HEK293 (cell line): ENCODE data around the gene CTIF.

ENCODE experiments used
- CTCF ChIA-PET: fragments of 350-600 bp; formaldehyde crosslinking; extraction: SDS; loops from one replicate; lab custom pipeline; 2021; ENCODE audit warnings: antibody characterized with exemption; lab: Yijun Ruan, JAX
- POLR2A ChIA-PET: fragments of 300-600 bp; formaldehyde crosslinking; extraction: SDS; loops from one replicate; lab custom pipeline; 2020; ENCODE audit warnings: antibody characterized with exemption, inconsistent platforms; lab: Yijun Ruan, JAX
- H3K27ac ChIP-seq: fragments of 200-500 bp; sonication (Bioruptor generic); 2 replicates; pipeline ENCODE4 v1.5.1; 2014; ENCODE audit warnings: low read depth, low read length, control low read depth, inconsistent platforms; ENCODE audit errors: extremely low read depth
- H3K36me3 ChIP-seq, 2 experiments: fragments of 200-500 bp in 1 of 2; sonication (Bioruptor generic) in 1 of 2; 1 replicate in 1 of 2; 2 replicates in 1 of 2; pipeline ENCODE4 v1.5.1; 2014 to 2017; ENCODE audit warnings: inconsistent platforms in 2 of 2, low read length in 2 of 2; ENCODE audit not compliant: control insufficient read depth in 2 of 2, insufficient read depth in 1 of 2
- H3K4me1 ChIP-seq: fragments of 200-500 bp; sonication (Bioruptor generic); 2 replicates; pipeline ENCODE4 v1.5.1; 2014; ENCODE audit warnings: mild to moderate bottlenecking, low read length, inconsistent platforms; ENCODE audit not compliant: control insufficient read depth, insufficient read depth
- H3K4me3 ChIP-seq: 2 replicates; pipeline ENCODE4 v1.5.1; 2011; ENCODE audit warnings: low read depth, mild to moderate bottlenecking, control low read depth, low read length, moderate library complexity
- H3K9me3 ChIP-seq: fragments of 200-500 bp; sonication (Bioruptor generic); 2 replicates; pipeline ENCODE4 v1.5.1; 2014; ENCODE audit warnings: low read depth, low read length, inconsistent platforms; ENCODE audit not compliant: control insufficient read depth, insufficient read depth
- BCL11A ChIP-seq: fragments of 450-650 bp; formaldehyde crosslinking; IDR thresholded peaks from 2 replicates; pipeline ENCODE4 v1.5.1; 2016; ENCODE audit warnings: low read depth, missing biosample characterization, missing genetic modification characterization
- EGR2 ChIP-seq: fragments of 450-650 bp; formaldehyde crosslinking; IDR thresholded peaks from 2 replicates; pipeline ENCODE4 v1.5.1; 2016; ENCODE audit warnings: low read depth, missing biosample characterization, missing genetic modification characterization
- GFI1B ChIP-seq: fragments of 450-650 bp; formaldehyde crosslinking; IDR thresholded peaks from 2 replicates; pipeline ENCODE4 v1.5.1; 2016; ENCODE audit warnings: missing biosample characterization, missing genetic modification characterization
- IKZF3 ChIP-seq: fragments of 450-650 bp; IDR thresholded peaks from 2 replicates; pipeline ENCODE4 v1.5.0; 2018; ENCODE audit warnings: missing biosample characterization, mild to moderate bottlenecking, missing genetic modification characterization, moderate library complexity
- KLF1 ChIP-seq: fragments of 450-650 bp; formaldehyde crosslinking; IDR thresholded peaks from 2 replicates; pipeline ENCODE4 v1.5.1; 2016; ENCODE audit warnings: missing biosample characterization, missing genetic modification characterization
- SP7 ChIP-seq: fragments of 450-650 bp; formaldehyde crosslinking; IDR thresholded peaks from 2 replicates; pipeline ENCODE4 v1.5.1; 2016; ENCODE audit warnings: missing biosample characterization, missing genetic modification characterization
- ZBTB48 ChIP-seq: fragments of 450-650 bp; formaldehyde crosslinking; IDR thresholded peaks from 2 replicates; pipeline ENCODE4 v1.5.1; 2016; ENCODE audit warnings: missing biosample characterization, missing genetic modification characterization
- ZEB2 ChIP-seq: fragments of 450-650 bp; formaldehyde crosslinking; IDR thresholded peaks from 2 replicates; pipeline ENCODE4 v1.5.1; 2016; ENCODE audit warnings: missing biosample characterization, missing genetic modification characterization
- ZNF169 ChIP-seq: fragments of 450-650 bp; formaldehyde crosslinking; IDR thresholded peaks from 2 replicates; pipeline ENCODE4 v1.5.1; 2016; ENCODE audit warnings: missing biosample characterization, missing genetic modification characterization
- ZNF223 ChIP-seq: fragments of 450-650 bp; formaldehyde crosslinking; IDR thresholded peaks from 2 replicates; pipeline ENCODE4 v1.5.1; 2016; ENCODE audit warnings: missing biosample characterization, missing genetic modification characterization
- ZNF529 ChIP-seq: fragments of 450-650 bp; formaldehyde crosslinking; IDR thresholded peaks from 2 replicates; pipeline ENCODE4 v1.5.1; 2017; ENCODE audit warnings: missing genetic modification characterization, missing biosample characterization; ENCODE audit not compliant: insufficient replicate concordance
- ZNF555 ChIP-seq: fragments of 450-650 bp; formaldehyde crosslinking; conservative IDR thresholded peaks from 2 replicates; pipeline ENCODE4 v1.5.1; 2017; ENCODE audit warnings: missing biosample characterization, mild to moderate bottlenecking, missing genetic modification characterization, inconsistent platforms
- ZNF624 ChIP-seq: fragments of 450-650 bp; formaldehyde crosslinking; IDR thresholded peaks from 2 replicates; pipeline ENCODE4 v1.5.1; 2017; ENCODE audit warnings: missing biosample characterization, missing genetic modification characterization
- ZNF626 ChIP-seq: fragments of 450-650 bp; sonication (Bioruptor Pico); formaldehyde crosslinking; IDR thresholded peaks from 2 replicates; pipeline ENCODE4 v1.5.1; 2018; ENCODE audit warnings: missing biosample characterization, missing genetic modification characterization, inconsistent platforms
- ZNF654 ChIP-seq: fragments of 450-650 bp; formaldehyde crosslinking; IDR thresholded peaks from 2 replicates; pipeline ENCODE4 v1.5.1; 2016; ENCODE audit warnings: low read depth, missing biosample characterization, missing genetic modification characterization
- ZNF837 ChIP-seq: fragments of 450-650 bp; formaldehyde crosslinking; IDR thresholded peaks from 2 replicates; pipeline ENCODE4 v1.5.1; 2016; ENCODE audit warnings: missing biosample characterization, missing genetic modification characterization
- TF ChIP-seq, protein P1 (sequence below): fragments of 450-650 bp; IDR thresholded peaks from 2 replicates; pipeline ENCODE4 v1.5.1; 2018; ENCODE audit warnings: missing biosample characterization, missing genetic modification characterization
- TF ChIP-seq, protein P2 (sequence below): fragments of 450-650 bp; formaldehyde crosslinking; IDR thresholded peaks from 2 replicates; pipeline ENCODE4 v1.5.1; 2016; ENCODE audit warnings: missing biosample characterization, missing genetic modification characterization, low read depth
- TF ChIP-seq, protein P3 (sequence below): fragments of 450-650 bp; formaldehyde crosslinking; IDR thresholded peaks from 2 replicates; pipeline ENCODE4 v1.5.1; 2016; ENCODE audit warnings: missing biosample characterization, missing genetic modification characterization
- TF ChIP-seq, protein P4 (sequence below): fragments of 450-650 bp; formaldehyde crosslinking; IDR thresholded peaks from 2 replicates; pipeline ENCODE4 v1.5.1; 2016; ENCODE audit warnings: missing biosample characterization, missing genetic modification characterization

CTIF gene

DNA sequence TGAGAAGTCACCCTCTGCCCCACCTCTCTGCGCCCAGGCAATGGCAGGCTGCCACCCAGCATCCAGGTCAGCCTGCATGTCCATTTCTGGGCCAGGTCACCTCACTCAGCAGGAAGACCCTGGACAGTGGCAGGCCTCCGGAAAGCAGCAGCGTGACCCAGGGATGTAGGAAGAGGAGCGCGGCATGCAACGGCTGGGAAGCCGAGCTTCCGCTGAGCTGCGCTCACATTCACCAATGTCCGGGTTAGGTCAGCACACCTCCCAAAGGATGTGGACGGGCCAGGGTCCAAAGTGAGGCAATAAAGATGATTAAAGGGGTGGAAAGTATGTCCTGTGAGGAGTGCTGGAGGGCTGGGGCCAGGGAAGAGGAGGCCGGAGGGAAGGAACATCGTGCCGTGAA lies 174.5 kb downstream of the CTIF start:
- H3K4me1 ChIP-seq = no peaks in the 10 kb centered on the region
- POLR2A ChIA-PET = no interaction called here
- no peaks in the 10 kb centered on the region for H3K9me3 ChIP-seq
- CTCF ChIA-PET = interaction anchor here (1.5 to 4.5 kb wide), 3 partner anchors 36 to 525 kb away, joined by 3 to 22 read pairs (median 9); no protein-coding TSS in a partner anchor
- H3K36me3 ChIP-seq = no peaks in the 10 kb centered on the region; a peak in 1 of 3 replicates
- no peak overlapping the region for H3K27ac ChIP-seq
- no peak overlapping the region for H3K4me3 ChIP-seq
- no peak for TF ChIP-seq ZBTB48 (tag by site-specific recombination)
- TF ChIP-seq, all 188 proteins: peak for 0

DNA sequence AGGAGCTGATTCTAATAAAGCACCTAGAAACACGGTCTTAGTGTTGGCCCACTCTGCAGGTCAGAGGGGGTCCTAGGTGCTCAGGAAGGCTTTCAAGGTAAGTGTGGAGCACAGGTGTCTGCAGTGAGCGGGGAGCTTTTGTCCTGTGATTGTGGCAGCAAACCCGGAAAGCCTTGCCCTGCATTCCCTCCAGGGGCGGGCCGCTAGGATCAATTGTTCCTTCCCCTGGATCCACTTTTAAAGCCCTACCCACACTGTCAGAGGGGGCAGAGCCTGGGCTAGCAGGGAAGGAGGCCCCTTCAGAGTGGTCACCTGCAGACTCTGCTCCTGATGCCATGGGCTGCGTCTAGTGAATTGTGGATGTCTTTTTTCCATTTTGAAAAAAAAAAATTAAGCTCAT lies 176.0 kb downstream of the CTIF start:
- H3K9me3 ChIP-seq = no peaks in the 10 kb centered on the region
- no peaks in the 10 kb centered on the region; a peak in 1 of 3 replicates for H3K36me3 ChIP-seq
- H3K4me1 ChIP-seq = peaks cover 4% of the 10 kb centered on the region
- POLR2A ChIA-PET = interaction anchor here (1.1 kb wide), 1 partner anchor 13 kb away, joined by 4 read pairs; no protein-coding TSS in a partner anchor
- no peak for TF ChIP-seq IKZF3
- TF ChIP-seq ZNF626 (tag by site-specific recombination) = no peak
- no peak for TF ChIP-seq ZNF529
- TF ChIP-seq ZNF624 (tag by site-specific recombination) = no peak
- TF ChIP-seq SP7 (tag by site-specific recombination) = no peak
- TF ChIP-seq EGR2 (tag by site-specific recombination) = no peak
- TF ChIP-seq, protein P1, sequence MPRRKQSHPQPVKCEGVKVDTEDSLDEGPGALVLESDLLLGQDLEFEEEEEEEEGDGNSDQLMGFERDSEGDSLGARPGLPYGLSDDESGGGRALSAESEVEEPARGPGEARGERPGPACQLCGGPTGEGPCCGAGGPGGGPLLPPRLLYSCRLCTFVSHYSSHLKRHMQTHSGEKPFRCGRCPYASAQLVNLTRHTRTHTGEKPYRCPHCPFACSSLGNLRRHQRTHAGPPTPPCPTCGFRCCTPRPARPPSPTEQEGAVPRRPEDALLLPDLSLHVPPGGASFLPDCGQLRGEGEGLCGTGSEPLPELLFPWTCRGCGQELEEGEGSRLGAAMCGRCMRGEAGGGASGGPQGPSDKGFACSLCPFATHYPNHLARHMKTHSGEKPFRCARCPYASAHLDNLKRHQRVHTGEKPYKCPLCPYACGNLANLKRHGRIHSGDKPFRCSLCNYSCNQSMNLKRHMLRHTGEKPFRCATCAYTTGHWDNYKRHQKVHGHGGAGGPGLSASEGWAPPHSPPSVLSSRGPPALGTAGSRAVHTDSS (tag by site-specific recombination) = no peak
- TF ChIP-seq ZNF654 (tag by site-specific recombination) = no peak
- TF ChIP-seq, protein P2, sequence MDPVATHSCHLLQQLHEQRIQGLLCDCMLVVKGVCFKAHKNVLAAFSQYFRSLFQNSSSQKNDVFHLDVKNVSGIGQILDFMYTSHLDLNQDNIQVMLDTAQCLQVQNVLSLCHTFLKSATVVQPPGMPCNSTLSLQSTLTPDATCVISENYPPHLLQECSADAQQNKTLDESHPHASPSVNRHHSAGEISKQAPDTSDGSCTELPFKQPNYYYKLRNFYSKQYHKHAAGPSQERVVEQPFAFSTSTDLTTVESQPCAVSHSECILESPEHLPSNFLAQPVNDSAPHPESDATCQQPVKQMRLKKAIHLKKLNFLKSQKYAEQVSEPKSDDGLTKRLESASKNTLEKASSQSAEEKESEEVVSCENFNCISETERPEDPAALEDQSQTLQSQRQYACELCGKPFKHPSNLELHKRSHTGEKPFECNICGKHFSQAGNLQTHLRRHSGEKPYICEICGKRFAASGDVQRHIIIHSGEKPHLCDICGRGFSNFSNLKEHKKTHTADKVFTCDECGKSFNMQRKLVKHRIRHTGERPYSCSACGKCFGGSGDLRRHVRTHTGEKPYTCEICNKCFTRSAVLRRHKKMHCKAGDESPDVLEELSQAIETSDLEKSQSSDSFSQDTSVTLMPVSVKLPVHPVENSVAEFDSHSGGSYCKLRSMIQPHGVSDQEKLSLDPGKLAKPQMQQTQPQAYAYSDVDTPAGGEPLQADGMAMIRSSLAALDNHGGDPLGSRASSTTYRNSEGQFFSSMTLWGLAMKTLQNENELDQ (tag by site-specific recombination) = no peak
- TF ChIP-seq BCL11A = no peak
- TF ChIP-seq ZNF223 (tag by site-specific recombination) = no peak
- TF ChIP-seq GFI1B (tag by site-specific recombination) = no peak
- no peak for TF ChIP-seq ZNF169 (tag by site-specific recombination)
- TF ChIP-seq ZNF555 (tag by site-specific recombination) = no peak
- TF ChIP-seq, protein P3, sequence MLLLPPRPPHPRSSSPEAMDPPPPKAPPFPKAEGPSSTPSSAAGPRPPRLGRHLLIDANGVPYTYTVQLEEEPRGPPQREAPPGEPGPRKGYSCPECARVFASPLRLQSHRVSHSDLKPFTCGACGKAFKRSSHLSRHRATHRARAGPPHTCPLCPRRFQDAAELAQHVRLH (tag by site-specific recombination) = no peak
- TF ChIP-seq, protein P4, sequence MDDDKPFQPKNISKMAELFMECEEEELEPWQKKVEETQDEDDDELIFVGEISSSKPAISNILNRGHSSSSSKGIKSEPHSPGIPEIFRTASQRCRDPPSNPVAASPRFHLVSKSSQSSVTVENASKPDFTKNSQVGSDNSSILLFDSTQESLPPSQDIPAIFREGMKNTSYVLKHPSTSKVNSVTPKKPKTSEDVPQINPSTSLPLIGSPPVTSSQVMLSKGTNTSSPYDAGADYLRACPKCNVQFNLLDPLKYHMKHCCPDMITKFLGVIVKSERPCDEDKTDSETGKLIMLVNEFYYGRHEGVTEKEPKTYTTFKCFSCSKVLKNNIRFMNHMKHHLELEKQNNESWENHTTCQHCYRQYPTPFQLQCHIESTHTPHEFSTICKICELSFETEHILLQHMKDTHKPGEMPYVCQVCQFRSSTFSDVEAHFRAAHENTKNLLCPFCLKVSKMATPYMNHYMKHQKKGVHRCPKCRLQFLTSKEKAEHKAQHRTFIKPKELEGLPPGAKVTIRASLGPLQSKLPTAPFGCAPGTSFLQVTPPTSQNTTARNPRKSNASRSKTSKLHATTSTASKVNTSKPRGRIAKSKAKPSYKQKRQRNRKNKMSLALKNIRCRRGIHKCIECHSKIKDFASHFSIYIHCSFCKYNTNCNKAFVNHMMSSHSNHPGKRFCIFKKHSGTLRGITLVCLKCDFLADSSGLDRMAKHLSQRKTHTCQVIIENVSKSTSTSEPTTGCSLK (tag by site-specific recombination) = no peak
- TF ChIP-seq ZEB2 = no peak
- no peak for TF ChIP-seq ZNF837 (tag by site-specific recombination)
- no peak for TF ChIP-seq KLF1 (tag by site-specific recombination)
- CTCF ChIA-PET = interaction anchor here (0.6 to 4.5 kb wide), 10 partner anchors 51 to 745 kb away, joined by 3 to 22 read pairs (median 3); no protein-coding TSS in a partner anchor
- no peak overlapping the region for H3K4me3 ChIP-seq
- H3K27ac ChIP-seq = no peak overlapping the region
